GM12878 (cell line): Measurements from ENCODE around the gene SNX10.
"Not testable (repeated sequence)": the region's sequence is repeated elsewhere in the genome, so short reads cannot be mapped to it uniquely, and the experiment has no call there.

Source experiments
- BCLAF1 ChIP-seq: fragments of 450-650 bp; IDR thresholded peaks from 2 replicates; pipeline ENCODE4 v1.6.1; 2017; ENCODE audit warnings: antibody characterized with exemption, mild to moderate bottlenecking, moderate library complexity
- BHLHE40 ChIP-seq, 2 experiments: fragments of 450-650 bp in 1 of 2; IDR thresholded peaks; 2 replicates each; pipeline ENCODE4 v1.6.1; 2011 to 2017; ENCODE audit warnings: low read depth in 2 of 2, borderline replicate concordance in 1 of 2, improper control_type of control experiment in 1 of 2, low read length in 1 of 2, mild to moderate bottlenecking in 1 of 2
- CTCF ChIP-seq, 3 experiments: IDR thresholded peaks in 2 of 3; conservative IDR thresholded peaks in 1 of 3; 2 replicates each; pipeline ENCODE4 v1.5.1; 2011; ENCODE audit warnings: low read depth in 3 of 3, low read length in 3 of 3, mild to moderate bottlenecking in 3 of 3, control low read depth in 2 of 3, moderate library complexity in 2 of 3, inconsistent platforms in 1 of 3, mixed read lengths in 1 of 3; ENCODE audit not compliant: control insufficient read depth in 2 of 3, insufficient read depth in 1 of 3; ENCODE audit errors: extremely low read depth in 1 of 3
- FOXK2 ChIP-seq: fragments of 450-650 bp; IDR thresholded peaks from 2 replicates; pipeline ENCODE4 v1.6.1; 2017; ENCODE audit warnings: mild to moderate bottlenecking, moderate library complexity
- GATAD2B ChIP-seq: fragments of 450-650 bp; conservative IDR thresholded peaks from 2 replicates; pipeline ENCODE4 v1.6.1; 2017; ENCODE audit warnings: low read depth, mild to moderate bottlenecking, moderate library complexity
- HSF1 ChIP-seq: fragments of 150-350 bp; IDR thresholded peaks from 2 replicates; pipeline ENCODE4 v1.6.1; 2014; ENCODE audit warnings: mild to moderate bottlenecking, low read depth, low read length
- JUND ChIP-seq: IDR thresholded peaks from 2 replicates; pipeline ENCODE4 v1.6.1; 2012; ENCODE audit warnings: low read depth, mild to moderate bottlenecking, low read length, improper control_type of control experiment, moderate library complexity
- NR2C1 ChIP-seq: fragments of 450-650 bp; IDR thresholded peaks from 2 replicates; pipeline ENCODE4 v1.6.1; 2017; ENCODE audit warnings: antibody characterized with exemption, mild to moderate bottlenecking, moderate library complexity
- POLR2AphosphoS5 ChIP-seq: IDR thresholded peaks from 2 replicates; pipeline ENCODE4 v1.6.1; 2011; ENCODE audit warnings: mild to moderate bottlenecking, low read length, inconsistent platforms
- SMC3 ChIP-seq: IDR thresholded peaks from 2 replicates; pipeline ENCODE4 v1.6.1; 2011; ENCODE audit warnings: low read length, improper control_type of control experiment, borderline replicate concordance
- USF1 ChIP-seq: IDR thresholded peaks from 2 replicates; pipeline ENCODE4 v1.6.1; 2011; ENCODE audit warnings: borderline replicate concordance, low read depth, mild to moderate bottlenecking, moderate library complexity, mixed read lengths, low read length; ENCODE audit not compliant: insufficient read depth; ENCODE audit errors: extremely low read length
- USF2 ChIP-seq: IDR thresholded peaks from 2 replicates; pipeline ENCODE4 v1.6.1; 2011; ENCODE audit warnings: low read depth, low read length, improper control_type of control experiment, borderline replicate concordance
- ZZZ3 ChIP-seq: IDR thresholded peaks from 2 replicates; pipeline ENCODE4 v1.6.1; 2011; ENCODE audit warnings: low read depth; ENCODE audit not compliant: control insufficient read depth, insufficient read length

GRCh38 chr7:26288126-26288525 lies 3.5 kb upstream of the SNX10 start:
- TF ChIP-seq USF2; CTCF (IDR thresholded peaks at IDR 0.05 in 2 of 3, conservative IDR thresholded peaks at IDR 0.05 in 1 of 3; ENCODE audit: control insufficient read depth in 2 of 3, extremely low read depth in 1 of 3, insufficient read depth in 1 of 3, low read depth in 3 of 3, low read length in 3 of 3); HSF1; GATAD2B; NR2C1; BHLHE40 (IDR thresholded peaks at IDR 0.05; ENCODE audit: borderline replicate concordance in 1 of 2, low read depth in 2 of 2, low read length in 1 of 2); SMC3; POLR2AphosphoS5; BCLAF1; FOXK2; JUND; USF1; ZZZ3: not testable (repeated sequence)
